D341Med (cell line): ENCODE data around the gene FXYD7.
A peak's percentile ranks its signal among the peaks of the same experiment; 100 is the strongest.
"Not testable (repeated sequence)": the region's sequence is repeated elsewhere in the genome, so short reads cannot be mapped to it uniquely, and the experiment has no call there.

Experiments used
- DNase-seq: peaks from one replicate; pipeline ENCODE4 v3.0.0; 2012; ENCODE audit warnings: low spot score

The FXYD7 gene

DNA sequence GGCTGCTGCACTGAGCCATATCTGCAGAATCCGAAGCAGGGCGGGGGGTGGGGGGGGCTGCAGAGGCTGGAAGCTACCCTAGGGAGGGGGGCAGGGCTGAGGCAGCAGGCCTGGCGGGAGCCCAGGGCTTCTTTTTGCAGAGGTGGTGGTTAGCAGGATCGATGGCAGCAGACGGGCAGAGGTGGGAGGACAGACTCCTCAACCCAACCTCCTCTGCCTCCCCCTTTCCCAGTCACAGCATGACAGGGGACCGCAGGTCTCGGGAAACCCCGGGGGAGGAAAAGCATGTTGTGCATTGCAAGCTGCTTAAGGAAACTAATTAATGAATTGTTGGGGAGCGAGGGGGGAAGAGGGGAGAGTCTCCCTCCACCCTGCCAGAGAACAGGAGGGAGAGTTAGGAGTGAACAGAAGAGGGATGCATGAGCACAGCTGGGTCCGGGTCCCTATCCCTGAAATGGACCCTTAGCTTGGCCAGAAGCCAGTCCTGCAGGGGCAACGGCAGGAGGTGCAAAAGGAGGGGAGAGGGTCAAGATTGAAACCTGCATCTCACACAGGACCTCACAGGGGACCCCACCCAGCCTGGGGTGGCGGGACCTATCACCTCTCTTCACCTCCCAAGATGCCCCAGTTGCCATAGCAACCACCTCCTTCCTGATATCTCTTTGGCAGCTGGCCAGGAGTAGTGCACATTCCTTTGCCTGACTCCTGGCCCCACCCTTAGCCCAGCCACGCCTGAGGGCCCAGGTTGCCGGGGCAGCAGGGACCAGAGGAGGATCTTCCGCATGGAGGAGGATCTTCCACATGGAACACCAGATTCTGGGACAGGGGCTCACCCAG is 1.8 kb downstream of the FXYD7 start:
- DNase-seq, result no peak

DNA sequence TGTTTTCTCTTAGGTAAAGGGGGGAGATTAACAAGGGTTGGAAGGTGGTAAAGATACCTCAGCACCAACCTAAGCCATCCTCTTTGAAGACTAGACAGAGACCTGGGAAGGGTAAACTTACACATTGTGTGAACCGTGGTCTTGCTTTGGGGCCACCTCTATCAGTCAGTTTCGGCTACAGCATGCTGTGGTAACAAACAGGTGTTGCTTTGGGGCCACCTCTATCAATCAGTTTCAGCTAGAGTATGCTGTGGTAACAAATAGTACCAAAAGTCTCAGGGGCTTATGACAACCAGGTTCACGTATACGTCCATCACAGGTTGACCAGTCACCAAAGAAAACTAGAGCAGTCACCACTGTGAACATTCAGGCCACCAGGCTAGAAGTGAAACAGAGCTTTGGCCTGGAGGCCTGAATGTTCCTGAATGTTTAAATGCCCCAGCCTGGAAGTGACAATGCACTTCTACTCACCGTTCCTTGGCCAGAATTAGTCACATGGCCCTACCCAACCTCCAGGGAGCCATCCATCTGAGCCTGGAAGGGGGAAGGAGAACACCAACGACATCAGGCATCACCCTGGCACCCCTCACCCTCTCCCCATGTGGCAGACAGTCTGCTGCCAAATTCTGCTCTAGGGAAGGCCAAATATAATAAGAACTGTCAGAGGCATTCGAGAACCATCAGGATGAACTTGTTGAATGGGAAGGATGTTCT is 3.8 kb downstream of the FXYD7 start:
- no peak for DNase-seq

DNA sequence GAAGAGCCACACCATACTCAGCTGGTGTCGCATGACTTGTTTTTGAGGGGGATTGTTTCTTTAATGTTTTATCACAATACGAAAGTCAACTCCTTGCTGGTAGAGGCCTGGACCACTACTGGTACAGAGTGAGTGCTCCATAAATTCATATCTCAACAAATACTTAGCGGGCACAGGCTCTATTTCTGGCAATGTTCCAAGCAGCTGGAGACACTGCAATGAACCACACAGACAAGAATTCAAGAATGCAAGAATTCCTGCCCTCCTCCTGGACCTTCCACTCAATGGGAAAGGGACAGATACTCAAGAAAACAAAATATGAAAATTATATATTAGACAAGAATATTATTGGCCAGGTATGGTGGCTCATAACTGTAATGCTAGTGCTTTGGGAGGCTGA is 6.4 kb downstream of the FXYD7 start:
- no peak for DNase-seq

DNA sequence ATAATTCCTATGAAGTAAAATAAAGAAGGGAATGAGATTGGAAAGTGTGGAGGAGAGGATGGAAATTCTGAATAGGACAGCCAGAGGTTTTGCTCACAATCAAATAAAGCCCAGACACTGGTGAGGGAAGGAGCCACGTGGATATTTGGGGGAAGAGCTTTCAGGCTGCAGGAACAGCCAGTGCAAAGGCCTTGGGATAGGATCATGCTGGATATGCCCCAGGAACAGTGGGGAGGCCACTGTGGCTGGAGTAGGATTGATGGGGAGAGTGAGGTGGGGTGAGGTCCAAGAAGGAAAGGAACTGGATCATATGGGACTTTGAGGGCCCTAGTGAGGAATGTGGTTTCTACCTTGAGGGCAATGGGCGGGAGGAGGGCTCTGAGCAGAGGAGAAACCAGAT is 7.4 kb downstream of the FXYD7 start:
- DNase-seq, result no peak

- no peak for DNase-seq
These were observed 8.4 kb downstream of the FXYD7 start for GRCh38 chr19:35151273-35152065.

DNA sequence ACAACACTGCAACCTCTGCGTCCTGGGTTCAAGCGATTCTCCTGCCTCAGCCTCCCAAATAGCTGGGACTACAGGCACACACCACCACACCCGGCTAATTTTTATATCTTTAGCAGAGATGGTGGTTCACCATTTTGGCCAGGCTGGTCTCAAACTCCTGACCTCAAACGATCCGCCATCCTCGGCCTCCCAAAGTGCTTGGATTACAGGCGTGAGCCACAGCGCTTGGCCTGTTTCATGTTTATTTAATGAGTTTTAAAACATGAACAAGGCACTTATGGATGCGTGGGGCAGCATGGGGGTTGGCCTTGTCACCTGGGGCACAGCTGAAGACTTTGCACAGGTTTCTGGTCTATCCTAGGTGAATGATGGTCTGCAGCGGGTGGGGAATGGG is 10.1 kb downstream of the FXYD7 start:
- DNase-seq, result not testable (repeated sequence)

GRCh38 chr19:35153701-35154524 is 10.9 kb downstream of the FXYD7 start:
- peak; percentile 78 for DNase-seq

- DNase-seq, result peak; percentile 53
These were observed 11.7 kb downstream of the FXYD7 start, which contains the start of gene FXYD5 for GRCh38 chr19:35154525-35155406. Gene FXYD5 (plus strand): TSS chr19:35154735. CDS start chr19:35155551, 816 bp downstream.

GRCh38 chr19:35155441-35155840 is 12.4 kb downstream of the FXYD7 start:
- DNase-seq, result no peak

GRCh38 chr19:35155981-35156672 is 13.1 kb downstream of the FXYD7 start:
- DNase-seq, result no peak

DNA sequence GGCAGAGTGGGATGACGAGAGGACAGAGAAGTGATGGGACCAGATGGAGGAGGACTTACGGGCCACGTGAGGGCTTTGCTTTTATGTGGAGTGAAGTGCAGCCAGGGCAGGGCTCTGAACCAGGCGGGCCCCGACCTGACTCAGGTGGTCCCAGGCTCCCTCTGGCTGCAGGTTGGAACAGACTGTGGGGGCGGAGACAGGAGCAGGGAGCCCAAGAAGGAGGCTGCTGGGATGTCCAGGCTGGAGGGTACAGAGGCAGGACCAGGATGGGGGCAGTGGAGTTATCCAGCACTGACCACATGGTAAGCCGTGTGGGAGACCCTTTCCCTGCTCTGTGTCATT is 13.6 kb downstream of the FXYD7 start:
- no peak for DNase-seq

GRCh38 chr19:35157431-35157830 is 14.4 kb downstream of the FXYD7 start:
- DNase-seq, result no peak

GRCh38 chr19:35159606-35160005 is 16.6 kb downstream of the FXYD7 start:
- no peak for DNase-seq

DNA sequence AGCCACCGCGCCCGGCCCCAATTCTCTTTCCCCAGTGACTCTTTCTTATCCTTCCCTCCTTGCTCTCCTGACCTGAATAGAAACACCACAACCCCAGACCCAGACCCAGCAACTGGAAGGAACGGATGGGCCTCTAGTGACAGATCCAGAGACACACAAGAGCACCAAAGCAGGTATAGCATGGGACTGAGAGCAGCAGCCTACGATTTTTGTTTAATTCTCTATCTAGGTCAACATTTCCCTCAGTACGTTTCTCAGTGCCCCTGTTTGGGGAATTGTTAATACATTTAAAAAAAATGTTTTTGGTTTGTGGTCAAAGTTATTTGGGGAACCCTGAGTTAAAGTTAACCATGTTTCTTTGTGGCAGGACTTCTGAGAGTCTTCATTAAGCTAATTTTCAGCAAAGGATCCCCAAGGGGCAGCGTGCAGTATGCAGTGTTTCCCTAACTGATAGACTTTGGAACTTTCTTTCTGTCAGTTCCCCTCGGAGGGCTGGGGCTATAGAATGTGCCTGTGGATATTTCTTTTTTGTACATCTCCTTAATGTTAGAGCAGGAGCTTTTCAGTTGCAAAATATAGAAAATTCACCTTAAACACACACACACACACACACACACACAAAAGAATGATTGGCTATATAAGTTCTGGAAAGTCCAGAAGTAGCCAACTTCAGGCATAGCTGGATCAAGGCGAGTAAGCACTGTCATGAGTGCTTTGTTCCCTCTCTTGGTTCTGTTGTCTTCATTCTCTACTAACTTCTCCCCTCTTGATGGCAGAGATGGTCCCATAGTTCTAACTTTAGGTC is 17.8 kb downstream of the FXYD7 start:
- DNase-seq, result no peak

DNA sequence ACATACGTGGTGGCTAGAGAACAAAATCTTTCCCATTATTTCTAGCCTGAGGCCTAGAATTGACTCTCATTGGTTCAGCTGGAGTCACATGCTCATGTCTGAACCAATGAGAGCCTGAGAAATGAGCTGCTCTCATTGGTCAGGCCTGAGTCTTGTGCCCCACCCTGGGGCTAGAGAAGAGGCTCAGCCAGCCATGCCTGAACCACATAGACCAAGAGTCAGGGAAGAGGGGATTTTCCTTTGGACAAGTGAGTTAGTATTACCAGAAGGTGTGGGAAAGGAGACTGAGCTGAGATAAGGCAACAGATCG is 18.3 kb downstream of the FXYD7 start:
- DNase-seq, result no peak

DNA sequence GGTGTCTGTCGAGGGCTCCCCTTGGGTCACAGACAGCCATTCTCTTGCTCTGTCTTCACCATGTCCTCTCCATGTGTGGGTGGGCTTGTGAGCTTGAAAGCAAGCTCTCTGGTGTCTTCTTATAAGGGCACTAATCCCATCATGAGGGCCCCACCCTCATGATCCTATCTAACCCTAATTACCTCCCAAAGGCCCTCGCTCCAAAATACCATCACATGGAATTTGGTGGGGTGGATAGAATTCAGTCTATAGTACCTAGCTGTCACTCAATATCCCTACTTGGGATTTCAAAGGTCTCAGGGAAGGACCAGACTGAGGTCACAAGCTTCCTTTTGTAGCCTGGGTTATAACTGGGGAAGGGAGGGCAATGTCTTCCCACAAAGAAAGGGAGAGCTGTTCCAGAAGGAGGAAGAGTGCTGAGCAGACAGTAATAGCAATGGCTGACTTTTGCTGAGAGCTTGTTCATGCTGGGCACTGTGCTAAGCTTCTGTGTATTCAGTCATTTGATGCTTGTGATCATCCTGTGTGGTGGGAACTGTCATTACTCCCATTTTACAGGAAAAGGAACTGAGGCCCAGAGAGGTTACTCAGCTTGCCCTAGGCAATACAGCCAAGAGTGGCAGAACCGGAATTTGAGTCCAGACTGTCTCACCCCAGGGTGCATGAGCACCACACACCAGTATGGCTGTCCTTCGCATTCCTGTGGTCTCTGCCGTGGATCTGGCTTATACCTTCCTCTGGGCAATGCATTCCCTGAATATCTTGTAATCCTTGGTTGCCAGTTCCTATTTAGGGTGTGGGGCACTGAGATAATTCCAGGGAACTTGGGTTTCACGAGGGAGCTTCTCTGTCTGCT is 19.6 kb downstream of the FXYD7 start:
- no peak for DNase-seq

DNA sequence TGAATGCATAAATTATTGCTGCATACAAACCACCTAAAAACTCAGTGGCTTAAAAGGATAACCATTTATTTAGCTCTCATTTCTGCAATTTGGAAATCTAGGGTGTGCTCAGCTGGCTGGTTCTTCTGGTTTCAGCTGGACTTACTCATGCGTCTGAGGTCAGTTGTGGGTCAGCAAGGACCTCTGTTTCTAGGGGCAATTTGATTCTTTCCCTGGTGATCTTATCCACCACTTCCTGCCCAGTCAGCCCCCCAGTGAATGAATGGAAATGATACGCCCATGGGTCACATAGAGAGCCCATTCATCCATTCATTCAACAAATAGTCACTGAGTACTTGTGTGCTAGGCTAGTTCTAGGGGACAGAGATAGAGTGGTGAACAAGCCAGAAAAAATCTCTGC is 21.4 kb downstream of the FXYD7 start:
- DNase-seq, result no peak

DNA sequence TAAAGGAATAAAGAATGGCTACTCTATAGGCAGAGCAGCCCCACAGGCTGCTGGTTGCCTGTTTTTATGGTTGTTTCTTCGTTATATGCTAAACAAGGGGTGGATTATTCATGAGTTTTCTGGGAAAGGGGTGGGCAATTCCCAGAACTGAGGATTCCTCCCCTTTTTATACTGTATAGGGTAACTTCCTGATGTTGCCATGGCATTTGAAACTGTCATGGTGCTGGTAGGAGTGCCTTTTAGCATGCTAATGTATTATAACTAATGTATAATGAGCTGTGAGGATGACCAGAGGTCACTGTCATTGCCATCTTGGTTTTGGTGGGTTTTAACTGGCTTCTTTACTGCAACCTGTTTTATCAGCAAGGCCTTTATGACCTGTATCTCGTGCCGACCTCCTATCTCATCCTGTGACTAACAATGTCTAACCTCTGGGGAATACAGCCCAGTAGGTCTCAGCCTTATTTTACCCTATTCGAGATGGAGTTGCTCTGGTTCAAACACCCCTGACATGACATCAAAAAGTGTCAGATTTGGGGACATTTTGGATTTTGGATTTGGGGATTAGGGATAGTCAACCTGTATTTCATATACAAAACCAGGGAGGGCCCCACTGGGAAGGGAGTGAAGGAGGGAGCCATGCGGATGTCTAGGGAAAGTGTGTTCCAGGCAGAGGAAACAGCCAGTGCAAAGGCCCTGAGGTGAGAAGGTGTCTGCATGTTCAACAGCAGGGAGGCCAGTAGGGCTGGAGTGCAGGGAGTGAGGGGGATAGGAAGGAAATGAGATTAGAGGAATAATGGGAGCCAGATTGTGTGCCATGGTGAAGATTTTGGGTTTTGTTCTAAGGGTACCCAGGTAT is 22.4 kb downstream of the FXYD7 start:
- DNase-seq, result no peak
